GM23338 (cell line): Measurements from ENCODE around the gene PIEZO2. TPM values are rescaled to one million over a fixed set of nuclear protein-coding genes. Genes with fewer than 3 reads are reported as not detected.

Source experiments
- ATAC-seq: fragments of 200-7000 bp; cut with Tn5 transposase; 3 replicates; pipeline ENCODE4 v1.9.1; 2020
- DNase-seq: peaks from one replicate; pipeline ENCODE4 v3.0.0-alpha.2; 2015; ENCODE audit warnings: low spot score
- H2AFZ ChIP-seq: fragments of 200-600 bp; sonication (generic); 2 replicates; pipeline ENCODE4 v1.8.0; 2016; ENCODE audit warnings: antibody characterized with exemption, mild to moderate bottlenecking, moderate library complexity
- H3F3A ChIP-seq: fragments of 200-600 bp; sonication (generic); replicated peaks from 2 replicates; pipeline ENCODE4 v1.8.0; 2017; ENCODE audit warnings: antibody characterized with exemption, mixed run types, low read depth
- H3K27ac ChIP-seq: fragments of 200-600 bp; sonication (generic); 2 replicates; pipeline ENCODE4 v1.6.1; 2016; ENCODE audit warnings: low read depth
- H3K27me3 ChIP-seq: fragments of 200-600 bp; sonication (generic); 2 replicates; pipeline ENCODE4 v1.8.0; 2016; ENCODE audit warnings: mild to moderate bottlenecking, mixed run types, moderate library complexity; ENCODE audit not compliant: insufficient read depth
- H3K36me3 ChIP-seq: fragments of 200-600 bp; sonication (generic); 2 replicates; pipeline ENCODE4 v1.8.0; 2016; ENCODE audit warnings: mild to moderate bottlenecking; ENCODE audit not compliant: insufficient read depth
- H3K4me1 ChIP-seq: fragments of 200-600 bp; sonication (generic); 2 replicates; pipeline ENCODE4 v1.8.0; 2016; ENCODE audit warnings: mild to moderate bottlenecking, moderate library complexity; ENCODE audit not compliant: insufficient read depth
- H3K4me2 ChIP-seq: fragments of 200-600 bp; sonication (generic); 2 replicates; pipeline ENCODE4 v1.7.1; 2017; ENCODE audit warnings: mixed run types
- H3K4me3 ChIP-seq: fragments of 200-600 bp; sonication (generic); 2 replicates; pipeline ENCODE4 v1.6.1; 2016; ENCODE audit warnings: mixed run types
- H3K79me2 ChIP-seq: fragments of 200-600 bp; sonication (generic); replicated peaks from 2 replicates; pipeline ENCODE4 v1.8.0; 2017; ENCODE audit warnings: mild to moderate bottlenecking; ENCODE audit not compliant: insufficient read depth
- H3K9me2 ChIP-seq: fragments of 200-600 bp; sonication (generic); 2 replicates; pipeline ENCODE4 v1.8.0; 2017; ENCODE audit not compliant: insufficient read depth
- H4K20me1 ChIP-seq: fragments of 200-600 bp; sonication (generic); replicated peaks from 2 replicates; pipeline ENCODE4 v1.8.0; 2017; ENCODE audit warnings: mild to moderate bottlenecking; ENCODE audit not compliant: insufficient read depth
- H3K27ac Mint-ChIP-seq: 2 replicates; pipeline ENCODE4 v1.8.0; 2020; ENCODE audit warnings: inconsistent platforms, mild to moderate bottlenecking, moderate library complexity, mixed read lengths
- H3K27me3 Mint-ChIP-seq: 3 replicates; pipeline ENCODE4 v1.8.0; 2022; ENCODE audit warnings: low read depth, mild to moderate bottlenecking, moderate library complexity, mixed read lengths, inconsistent platforms; ENCODE audit not compliant: insufficient read depth, poor library complexity
- H3K36me3 Mint-ChIP-seq: 3 replicates; pipeline ENCODE4 v1.8.0; 2021; ENCODE audit warnings: low read depth, mild to moderate bottlenecking, inconsistent platforms, moderate library complexity, mixed read lengths
- H3K4me1 Mint-ChIP-seq: 3 replicates; pipeline ENCODE4 v1.8.0; 2020; ENCODE audit warnings: mild to moderate bottlenecking, inconsistent platforms, mixed read lengths
- H3K4me3 Mint-ChIP-seq: 3 replicates; pipeline ENCODE4 v1.8.0; 2021; ENCODE audit warnings: moderate library complexity, mild to moderate bottlenecking, inconsistent platforms, mixed read lengths
- H3K9me3 Mint-ChIP-seq: 3 replicates; pipeline ENCODE4 v1.8.0; 2020; ENCODE audit warnings: moderate library complexity, mild to moderate bottlenecking, inconsistent platforms, mixed read lengths
- CREB1 ChIP-seq: fragments of 250-450 bp; sonication (Bioruptor Pico); IDR thresholded peaks from 2 replicates; pipeline ENCODE4 v1.5.0; 2020; ENCODE audit warnings: low read depth, mild to moderate bottlenecking, moderate library complexity
- ETS1 ChIP-seq: IDR thresholded peaks from 2 replicates; pipeline ENCODE4 v1.6.1; 2016; ENCODE audit warnings: antibody characterized with exemption
- EZH2 ChIP-seq: fragments of 200-600 bp; sonication (generic); IDR thresholded peaks from one replicate; pipeline ENCODE4 v1.8.0; 2017; ENCODE audit warnings: antibody characterized with exemption, mild to moderate bottlenecking, low read depth; ENCODE audit not compliant: unreplicated experiment
- EZH2phosphoT487 ChIP-seq: fragments of 200-600 bp; sonication (generic); IDR thresholded peaks from one replicate; pipeline ENCODE4 v1.8.1; 2018; ENCODE audit warnings: antibody characterized with exemption; ENCODE audit not compliant: unreplicated experiment
- JUNB ChIP-seq: IDR thresholded peaks from one replicate; pipeline ENCODE4 v1.6.1; 2016; ENCODE audit warnings: antibody characterized with exemption; ENCODE audit not compliant: unreplicated experiment
- POLR2AphosphoS5 ChIP-seq: IDR thresholded peaks from 2 replicates; pipeline ENCODE4 v1.6.1; 2016; ENCODE audit warnings: antibody characterized with exemption, low read depth
- REST ChIP-seq: IDR thresholded peaks from one replicate; pipeline ENCODE4 v1.6.1; 2018; ENCODE audit warnings: antibody characterized with exemption; ENCODE audit not compliant: unreplicated experiment
- STAT1 ChIP-seq: IDR thresholded peaks from one replicate; pipeline ENCODE4 v1.6.1; 2016; ENCODE audit warnings: antibody characterized with exemption; ENCODE audit not compliant: unreplicated experiment
- ZNF114 ChIP-seq: fragments of 250-450 bp; sonication (Bioruptor Pico); IDR thresholded peaks from 2 replicates; pipeline ENCODE4 v1.5.0; 2020; ENCODE audit warnings: mild to moderate bottlenecking, moderate library complexity
- ZNF331 ChIP-seq: fragments of 250-450 bp; sonication (Bioruptor Pico); IDR thresholded peaks from 2 replicates; pipeline ENCODE4 v1.5.0; 2020; ENCODE audit warnings: low read depth, mild to moderate bottlenecking, moderate library complexity
- polyA plus RNA-seq: library from polyadenylated mRNA; unstranded; fragments of >200 nt; fragmentation: Nextera tagmentation; extraction: Ambion mirVana; gene quantifications from 2 replicates; pipeline ENCODE4 v1.2.1, GENCODE V29; 2016
- total RNA-seq: library from RNA; depleted of rRNA; stranded (reverse); fragments of >200 nt; shearing (Covaris generic); gene quantifications from 2 replicates; pipeline ENCODE4 v1.2.3, GENCODE V29; 2014
- TF ChIP-seq, protein P1 (sequence below), 2 experiments: fragments of 200-600 bp in 1 of 2; sonication (generic) in 1 of 2; conservative IDR thresholded peaks; 2 replicates each; pipeline versions ENCODE4 v1.5.1 to v1.6.1; 2016 to 2017; ENCODE audit warnings: antibody characterized with exemption in 2 of 2, low read depth in 2 of 2, mild to moderate bottlenecking in 2 of 2, moderate library complexity in 1 of 2

Gene PIEZO2
- total and polyA plus RNA-seq, 2 experiments from 2014 or later, result 4.8 to 8.2 TPM

DNA sequence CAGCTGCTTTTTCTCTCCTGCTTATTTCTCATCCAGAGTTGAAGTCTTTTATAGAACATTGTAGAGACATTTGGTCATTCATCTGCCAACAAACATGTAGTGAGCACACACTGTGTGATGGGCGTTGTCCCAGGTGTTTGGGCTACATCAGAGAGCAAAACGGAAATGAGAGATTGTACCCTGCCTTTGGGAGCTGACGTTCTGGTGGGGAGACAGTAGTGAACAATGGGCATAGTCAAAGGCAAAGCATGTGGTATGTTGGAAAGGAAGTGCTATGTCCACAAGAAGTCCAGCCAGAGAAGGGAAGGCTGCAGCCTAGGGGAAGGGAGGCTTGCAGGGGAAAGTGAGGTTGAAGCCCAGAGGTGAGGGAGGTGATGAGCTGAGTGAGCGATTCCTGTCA, 78.1 kb downstream of the PIEZO2 start (continued):
- TF ChIP-seq ETS1 (no peak), STAT1 (no peak), POLR2AphosphoS5 (no peak), JUNB (no peak), EZH2phosphoT487 (no peak)

DNA sequence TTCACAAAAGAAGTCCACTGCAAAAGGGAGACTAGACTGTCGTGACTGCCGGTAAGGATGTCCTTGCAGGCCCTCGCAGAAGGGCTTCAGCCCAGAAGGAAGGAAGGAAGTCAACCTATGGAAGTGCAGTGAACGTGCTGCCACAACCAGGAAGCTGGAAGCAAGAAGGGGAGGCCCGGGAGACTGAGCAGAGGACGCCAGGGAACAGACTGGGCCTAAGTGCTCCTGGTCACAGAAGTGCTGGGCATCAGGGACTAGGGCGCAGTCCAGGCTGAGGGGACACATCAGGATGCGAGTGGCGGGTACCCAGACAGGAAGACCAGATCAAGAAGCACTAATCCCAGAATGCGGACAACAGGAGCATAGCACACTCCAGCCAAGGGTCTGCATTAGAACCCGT, 78.8 kb downstream of the PIEZO2 start:
- Mint-ChIP-seq H3K4me3 (no peak overlapping the region), H3K27ac (no peak overlapping the region), H3K36me3 (peaks cover 14% of the 10 kb centered on the region; the same call in 2 of the 3 replicates), H3K4me1 (peaks cover 7% of the 10 kb centered on the region), H3K27me3 (peaks cover 4% of the 10 kb centered on the region), H3K9me3 (peaks cover 11% of the 10 kb centered on the region; the same call in 2 of the 3 replicates)
- H3K4me2 ChIP-seq, result no peak overlapping the region
- no peaks in the 10 kb centered on the region for H4K20me1 ChIP-seq
- H2AFZ ChIP-seq, result no peak overlapping the region
- H3K4me1 ChIP-seq, result peaks cover 4% of the 10 kb centered on the region; the same call in 1 of the 2 replicates
- H3K27ac ChIP-seq, result no peak overlapping the region
- no peak for ATAC-seq
- no peaks in the 10 kb centered on the region for H3F3A ChIP-seq
- no peaks in the 10 kb centered on the region for H3K36me3 ChIP-seq
- no peaks in the 10 kb centered on the region for H3K79me2 ChIP-seq
- no peak overlapping the region for H3K4me3 ChIP-seq
- no peaks in the 10 kb centered on the region for H3K27me3 ChIP-seq
- DNase-seq, result no peak
- H3K9me2 ChIP-seq, result no peaks in the 10 kb centered on the region
- TF ChIP-seq EZH2 (no peak), JUNB (no peak), ZNF114 (CRISPR knock-in tag) (no peak), ZNF331 (no peak), POLR2AphosphoS5 (no peak), ETS1 (no peak), EZH2phosphoT487 (no peak), REST (no peak), STAT1 (no peak), CREB1 (CRISPR knock-in tag) (no peak)
- TF ChIP-seq, protein P1, sequence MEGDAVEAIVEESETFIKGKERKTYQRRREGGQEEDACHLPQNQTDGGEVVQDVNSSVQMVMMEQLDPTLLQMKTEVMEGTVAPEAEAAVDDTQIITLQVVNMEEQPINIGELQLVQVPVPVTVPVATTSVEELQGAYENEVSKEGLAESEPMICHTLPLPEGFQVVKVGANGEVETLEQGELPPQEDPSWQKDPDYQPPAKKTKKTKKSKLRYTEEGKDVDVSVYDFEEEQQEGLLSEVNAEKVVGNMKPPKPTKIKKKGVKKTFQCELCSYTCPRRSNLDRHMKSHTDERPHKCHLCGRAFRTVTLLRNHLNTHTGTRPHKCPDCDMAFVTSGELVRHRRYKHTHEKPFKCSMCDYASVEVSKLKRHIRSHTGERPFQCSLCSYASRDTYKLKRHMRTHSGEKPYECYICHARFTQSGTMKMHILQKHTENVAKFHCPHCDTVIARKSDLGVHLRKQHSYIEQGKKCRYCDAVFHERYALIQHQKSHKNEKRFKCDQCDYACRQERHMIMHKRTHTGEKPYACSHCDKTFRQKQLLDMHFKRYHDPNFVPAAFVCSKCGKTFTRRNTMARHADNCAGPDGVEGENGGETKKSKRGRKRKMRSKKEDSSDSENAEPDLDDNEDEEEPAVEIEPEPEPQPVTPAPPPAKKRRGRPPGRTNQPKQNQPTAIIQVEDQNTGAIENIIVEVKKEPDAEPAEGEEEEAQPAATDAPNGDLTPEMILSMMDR (conservative IDR thresholded peaks at IDR 0.05; ENCODE audit: low read depth in 2 of 2), result no peak
